Esophagus muscularis mucosa (tissue), 3 donors: ENCODE results near the gene CNTN5.

Source experiments
- POLR2A ChIP-seq: fragments of 450-650 bp; IDR thresholded peaks from one replicate; pipeline ENCODE4 v1.6.1; 2017; ENCODE audit warnings: antibody characterized with exemption, moderate library complexity, mild to moderate bottlenecking, low read depth
- TF ChIP-seq, protein P1 (sequence below), 3 experiments: fragments of 200-600 bp in 2 of 3; fragments of 450-650 bp in 1 of 3; sonication (generic) in 2 of 3; IDR thresholded peaks; one replicate each; pipeline ENCODE4 v1.5.1; 2017 to 2019; ENCODE audit warnings: antibody characterized with exemption in 3 of 3, mild to moderate bottlenecking in 2 of 3, moderate library complexity in 1 of 3

DNA sequence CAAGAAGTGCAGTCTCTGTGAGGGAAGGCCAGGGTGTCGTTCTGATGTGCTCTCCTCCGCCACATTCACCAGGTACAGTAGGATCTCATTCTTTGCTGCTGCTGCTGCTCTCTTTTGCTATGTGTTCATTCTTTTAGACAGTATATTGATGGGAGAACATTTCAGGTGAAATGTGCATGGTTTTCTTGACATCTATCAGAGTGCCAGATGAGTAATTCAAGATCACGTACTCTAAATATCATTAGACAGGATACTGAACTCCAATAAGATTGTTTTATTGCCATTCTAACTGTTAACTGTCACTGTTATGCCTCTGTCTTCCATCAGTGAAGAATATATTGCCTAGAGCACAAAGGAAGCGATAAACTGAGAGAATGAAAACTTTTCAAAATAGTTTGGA lies 895.3 kb downstream of the CNTN5 start:
- no peak for TF ChIP-seq POLR2A
- TF ChIP-seq, protein P1, sequence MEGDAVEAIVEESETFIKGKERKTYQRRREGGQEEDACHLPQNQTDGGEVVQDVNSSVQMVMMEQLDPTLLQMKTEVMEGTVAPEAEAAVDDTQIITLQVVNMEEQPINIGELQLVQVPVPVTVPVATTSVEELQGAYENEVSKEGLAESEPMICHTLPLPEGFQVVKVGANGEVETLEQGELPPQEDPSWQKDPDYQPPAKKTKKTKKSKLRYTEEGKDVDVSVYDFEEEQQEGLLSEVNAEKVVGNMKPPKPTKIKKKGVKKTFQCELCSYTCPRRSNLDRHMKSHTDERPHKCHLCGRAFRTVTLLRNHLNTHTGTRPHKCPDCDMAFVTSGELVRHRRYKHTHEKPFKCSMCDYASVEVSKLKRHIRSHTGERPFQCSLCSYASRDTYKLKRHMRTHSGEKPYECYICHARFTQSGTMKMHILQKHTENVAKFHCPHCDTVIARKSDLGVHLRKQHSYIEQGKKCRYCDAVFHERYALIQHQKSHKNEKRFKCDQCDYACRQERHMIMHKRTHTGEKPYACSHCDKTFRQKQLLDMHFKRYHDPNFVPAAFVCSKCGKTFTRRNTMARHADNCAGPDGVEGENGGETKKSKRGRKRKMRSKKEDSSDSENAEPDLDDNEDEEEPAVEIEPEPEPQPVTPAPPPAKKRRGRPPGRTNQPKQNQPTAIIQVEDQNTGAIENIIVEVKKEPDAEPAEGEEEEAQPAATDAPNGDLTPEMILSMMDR (IDR thresholded peaks at IDR 0.05) = no peak
